GM19023 (cell line): ENCODE measurements around the gene CADM1.

ENCODE experiments used
- ATAC-seq: cut with Tn5 transposase; IDR thresholded peaks from one replicate; pipeline ENCODE4 v1.9.1; 2021; ENCODE audit warnings: mild to moderate bottlenecking, moderate library complexity; ENCODE audit not compliant: unreplicated experiment

Gene CADM1

DNA sequence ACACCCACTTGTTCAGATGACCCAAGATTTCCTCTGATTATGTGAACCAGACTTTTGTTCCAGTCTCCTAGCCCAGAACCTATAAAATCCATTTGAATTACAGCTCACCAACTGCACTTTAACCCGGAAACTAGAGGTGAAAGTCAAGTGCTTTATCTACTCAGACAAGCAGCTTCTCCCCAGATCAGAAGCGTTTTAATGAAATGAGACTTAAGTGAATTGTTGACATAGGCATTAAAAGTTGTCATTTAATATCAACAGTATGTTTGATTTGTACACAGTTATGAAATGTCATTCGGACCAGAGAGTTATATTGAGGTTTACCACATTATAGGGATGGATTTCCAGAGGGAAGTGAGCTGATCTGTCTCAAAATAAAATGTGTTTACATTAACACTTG lies 52.0 kb downstream of the CADM1 start:
- ATAC-seq = no peak

DNA sequence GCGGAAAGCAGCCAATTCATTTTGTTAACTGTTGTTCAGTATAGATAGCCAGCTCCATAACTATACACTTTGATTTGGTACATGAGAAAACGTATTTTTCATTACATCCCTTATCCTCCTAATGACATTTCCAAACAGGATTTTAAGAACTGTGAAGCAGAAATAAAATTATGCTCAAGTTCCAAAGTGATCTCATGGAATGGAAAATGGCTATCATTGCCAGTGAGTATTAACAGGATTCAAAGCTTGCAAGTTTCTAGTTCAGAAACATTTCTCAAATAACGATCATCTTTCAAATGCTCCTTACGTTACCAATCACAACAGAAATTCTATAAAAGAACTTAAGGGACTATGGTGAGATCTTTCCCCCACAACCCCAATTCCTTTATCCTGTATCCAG lies 53.7 kb downstream of the CADM1 start:
- no peak for ATAC-seq

DNA sequence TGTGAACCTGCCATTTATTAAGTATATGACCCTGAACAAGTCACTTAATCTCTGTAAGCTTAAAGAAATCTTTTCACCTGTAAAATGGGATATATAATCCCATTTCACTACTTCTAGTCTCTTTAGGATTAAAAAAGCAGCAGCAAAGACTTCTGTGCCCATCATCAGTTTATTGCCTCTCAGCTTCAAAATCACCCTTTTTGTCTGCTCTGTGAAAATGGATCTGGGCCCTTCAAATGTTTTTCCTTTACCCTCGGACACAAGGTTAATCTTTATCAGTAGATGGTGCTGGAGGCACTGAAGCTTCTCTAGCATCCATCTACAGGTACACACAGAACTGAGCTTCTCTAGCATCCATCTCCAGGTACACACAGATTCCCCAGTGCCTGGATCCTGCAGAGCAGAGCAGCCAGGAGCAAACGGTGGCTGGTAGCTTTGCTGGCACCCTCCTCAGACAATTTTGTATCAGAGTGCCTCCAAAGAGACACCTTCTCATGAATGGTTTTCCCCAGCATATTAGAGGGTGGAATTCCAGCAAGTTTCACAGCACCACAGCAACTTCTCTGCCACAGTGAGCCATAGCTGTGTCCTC lies 56.8 kb downstream of the CADM1 start:
- ATAC-seq = no peak

DNA sequence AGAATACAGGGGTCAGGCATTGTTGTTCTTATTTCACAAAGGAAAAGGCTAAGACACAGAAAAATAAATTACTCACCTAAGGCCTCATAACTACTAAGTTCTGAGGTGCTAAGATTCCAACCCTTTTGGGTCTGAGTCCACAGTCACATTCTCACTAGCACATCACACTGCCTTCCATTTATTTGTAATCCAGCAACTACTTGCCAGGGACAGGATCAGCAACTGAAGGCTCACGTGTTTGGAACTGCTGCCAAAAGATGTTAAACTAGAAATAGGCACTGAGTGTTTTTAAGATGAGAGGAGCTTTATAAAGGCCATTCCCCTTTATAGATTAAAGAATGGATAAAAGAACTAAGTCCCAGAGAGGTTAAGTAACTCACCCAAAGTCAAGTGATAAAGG lies 58.0 kb downstream of the CADM1 start:
- ATAC-seq = no peak

DNA sequence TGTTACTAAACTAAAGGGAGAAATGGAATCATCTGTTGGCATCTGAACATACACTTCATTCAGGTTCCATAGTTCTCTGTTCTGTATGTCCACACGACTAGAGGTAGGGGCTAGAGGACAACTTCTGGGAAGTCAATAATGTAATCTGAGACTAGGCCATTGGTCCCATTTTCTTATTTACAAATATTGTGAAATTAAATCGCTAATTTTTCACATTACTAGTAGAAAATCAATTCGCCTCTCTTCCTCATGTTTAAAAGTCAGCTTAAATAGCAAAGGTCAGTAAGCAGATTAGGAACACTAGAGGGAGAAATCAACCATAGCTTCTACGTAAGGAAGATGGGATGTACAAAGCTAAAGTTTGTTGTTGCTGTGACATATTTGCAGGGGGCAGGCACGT lies 59.7 kb downstream of the CADM1 start:
- ATAC-seq = no peak

DNA sequence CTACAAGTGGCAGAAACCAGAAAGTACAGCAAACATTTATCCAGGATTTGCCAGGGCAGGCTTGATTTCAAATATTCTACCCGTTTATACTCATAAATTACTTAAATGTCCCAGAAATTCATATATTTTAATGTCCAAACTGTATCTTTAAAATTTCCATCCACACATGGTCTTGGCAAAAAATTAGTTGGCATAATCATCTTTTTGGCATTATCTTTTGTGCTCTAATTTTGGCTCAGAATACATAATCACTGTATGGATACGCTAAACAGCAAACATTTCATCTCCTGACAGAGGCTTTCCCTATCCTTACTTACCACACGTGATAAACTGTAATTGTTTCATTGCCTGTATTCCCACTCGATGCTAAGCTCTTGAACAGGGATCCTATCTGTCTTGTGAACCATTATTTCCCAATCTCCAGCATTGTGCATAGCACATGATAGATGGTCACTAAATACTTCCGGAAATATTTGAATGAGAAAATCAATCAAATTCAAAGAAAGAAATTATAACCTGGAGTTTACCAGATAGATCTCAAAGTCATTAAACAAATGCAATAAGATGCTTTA lies 64.2 kb downstream of the CADM1 start:
- ATAC-seq = no peak

DNA sequence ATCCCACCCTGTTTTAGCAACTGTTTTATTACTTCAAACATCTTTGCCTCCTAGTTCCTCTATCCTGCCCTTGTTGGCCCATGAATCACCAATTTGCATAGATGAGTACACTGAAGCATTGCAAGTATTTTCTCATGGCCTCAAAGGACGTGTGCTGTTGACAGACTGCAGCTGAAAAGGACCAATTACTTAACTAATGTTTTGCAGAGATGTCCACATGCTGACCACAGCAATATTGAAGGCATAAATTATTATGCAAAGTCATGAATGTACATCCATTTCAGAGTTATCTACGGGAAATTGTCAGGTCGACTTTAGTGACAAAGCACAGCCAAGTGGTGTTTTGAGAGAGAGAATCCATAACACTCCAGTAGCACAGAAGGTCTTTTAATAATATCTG lies 64.8 kb downstream of the CADM1 start:
- no peak for ATAC-seq

DNA sequence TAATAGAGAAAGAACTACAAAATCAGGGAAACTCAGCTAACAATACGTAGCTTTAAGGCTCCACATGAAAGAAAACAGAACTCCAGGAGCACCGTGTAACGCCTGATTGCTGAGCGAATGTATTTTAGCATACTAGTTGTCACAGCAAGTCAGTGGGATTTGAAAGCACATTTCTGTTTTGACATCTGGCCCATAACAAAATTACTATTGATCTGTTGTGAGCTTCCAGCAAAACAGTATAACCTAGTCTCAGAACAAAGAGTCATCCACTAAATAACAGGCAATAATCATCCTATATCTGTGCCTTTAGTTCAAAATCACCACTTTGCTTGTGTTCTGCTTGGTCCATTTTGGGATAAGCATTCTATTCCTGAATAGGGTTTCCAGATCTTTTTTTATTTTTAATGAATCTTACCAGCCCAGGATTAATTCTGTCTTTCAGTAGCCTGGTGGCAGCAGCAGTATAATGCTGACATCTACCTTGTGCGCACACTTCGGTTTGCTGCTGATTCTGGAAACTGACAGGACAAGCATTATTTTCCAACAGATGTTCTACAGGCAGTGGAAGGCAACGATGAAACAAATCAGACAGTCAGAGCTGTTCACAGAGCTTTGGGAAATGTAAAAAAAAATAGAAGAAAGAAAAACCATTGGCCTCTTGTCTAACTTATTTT lies 66.2 kb downstream of the CADM1 start:
- ATAC-seq = no peak

DNA sequence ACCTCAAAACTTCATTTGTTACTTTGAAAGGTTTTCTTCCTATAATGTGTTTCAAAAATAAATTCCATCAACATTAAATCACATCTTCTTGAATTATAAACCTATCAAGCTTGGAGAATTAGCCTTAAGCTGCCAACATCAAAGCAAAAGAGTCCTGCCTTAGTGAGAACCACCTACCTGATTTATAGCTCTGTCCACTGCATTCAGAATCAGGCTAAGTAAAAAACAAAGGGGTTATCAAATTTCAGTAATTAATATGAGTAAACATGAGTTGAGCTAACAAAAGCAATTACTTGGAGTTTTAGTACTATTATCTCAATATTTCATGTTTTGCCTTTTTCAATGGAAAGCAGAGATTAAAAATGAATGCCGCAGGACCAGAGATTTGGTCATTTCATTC lies 73.9 kb downstream of the CADM1 start:
- ATAC-seq = no peak

DNA sequence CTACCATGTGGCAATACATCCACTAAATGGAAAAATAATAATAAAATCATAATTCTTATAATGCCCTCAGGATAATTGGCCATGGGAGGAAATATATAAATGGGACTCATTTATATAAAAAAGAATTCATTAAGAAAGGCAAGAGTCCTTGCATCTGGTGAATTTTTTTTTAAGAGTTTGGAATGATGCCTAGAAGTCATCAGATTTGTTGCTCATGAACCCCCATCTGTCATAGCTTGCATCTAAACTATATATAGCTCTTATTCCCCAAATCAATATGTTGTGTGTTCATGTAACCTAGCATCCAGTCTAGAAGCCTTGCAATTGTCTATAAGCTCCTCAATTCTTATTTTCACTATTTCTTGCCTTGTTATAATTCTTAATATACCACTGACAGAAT lies 75.9 kb downstream of the CADM1 start:
- ATAC-seq = no peak

DNA sequence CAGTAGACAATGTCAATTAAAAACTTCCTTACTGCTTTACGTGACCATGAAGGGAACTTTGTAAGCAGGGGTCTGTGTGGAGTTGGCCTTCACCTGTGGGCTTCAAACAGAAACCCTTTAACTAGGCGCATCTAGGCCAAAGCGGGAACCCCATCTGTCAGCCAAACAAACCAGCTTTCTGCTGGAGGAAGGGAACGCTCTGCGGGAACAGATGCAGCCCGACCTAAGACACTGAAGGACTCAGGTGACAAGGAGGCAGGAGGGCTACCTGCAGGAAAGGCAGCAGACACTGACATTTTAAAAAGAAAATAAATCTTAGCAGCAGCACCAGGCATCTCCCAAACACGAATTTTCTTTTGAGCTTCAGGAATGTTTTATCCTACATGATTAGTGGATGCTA lies 78.4 kb downstream of the CADM1 start:
- ATAC-seq = no peak

DNA sequence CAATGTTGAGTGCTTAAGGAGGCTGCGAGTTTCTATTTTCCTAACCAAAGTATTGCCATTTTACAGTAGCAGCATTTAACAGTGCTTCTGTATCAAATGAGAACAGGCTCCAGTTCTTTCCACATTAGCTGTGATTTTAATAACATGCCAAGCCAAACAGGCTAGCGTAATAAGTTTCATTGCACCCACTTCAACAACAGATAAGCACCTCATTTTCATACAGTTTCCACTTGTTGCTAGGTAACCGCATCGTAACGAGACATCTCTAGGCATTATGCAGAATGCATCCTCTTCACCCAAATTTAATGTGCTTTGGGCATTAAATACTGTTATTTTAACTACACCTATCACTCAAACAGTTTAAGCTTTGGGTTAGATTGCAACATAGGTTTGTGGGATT lies 79.0 kb downstream of the CADM1 start:
- ATAC-seq = no peak

DNA sequence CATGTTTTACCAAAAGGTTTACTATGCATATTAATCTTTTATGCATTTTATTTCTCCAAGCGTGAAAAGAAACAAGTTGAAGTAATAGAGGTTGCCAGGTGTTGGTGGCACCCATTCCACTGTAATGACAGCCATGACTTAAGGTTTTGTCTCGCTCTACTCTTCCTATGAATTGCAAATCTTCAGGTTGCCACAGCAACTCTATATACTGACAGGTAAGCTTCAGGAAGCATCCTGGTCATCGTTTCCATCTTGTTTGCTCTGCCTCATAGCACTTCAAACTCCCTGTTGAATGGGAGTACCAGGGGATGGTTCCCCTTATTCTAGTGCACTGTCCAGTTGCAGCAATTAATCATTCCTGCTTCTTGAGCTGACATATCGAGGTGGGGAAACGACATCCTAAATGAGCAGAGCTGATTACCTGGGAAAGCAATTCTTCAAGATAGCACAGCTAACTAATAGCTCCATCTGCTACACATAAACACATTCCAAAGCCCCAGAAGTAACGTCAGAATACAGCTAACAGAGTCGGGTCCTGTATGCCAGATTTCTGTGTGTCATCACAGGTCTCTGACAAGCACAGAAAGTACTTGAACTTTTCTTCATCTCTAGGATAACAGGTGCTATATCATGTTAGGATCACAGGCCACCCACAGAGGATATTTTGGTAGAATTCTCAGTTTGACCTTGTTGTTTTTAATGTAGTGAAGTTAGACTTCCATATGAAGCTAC lies 80.3 kb downstream of the CADM1 start:
- no peak for ATAC-seq

DNA sequence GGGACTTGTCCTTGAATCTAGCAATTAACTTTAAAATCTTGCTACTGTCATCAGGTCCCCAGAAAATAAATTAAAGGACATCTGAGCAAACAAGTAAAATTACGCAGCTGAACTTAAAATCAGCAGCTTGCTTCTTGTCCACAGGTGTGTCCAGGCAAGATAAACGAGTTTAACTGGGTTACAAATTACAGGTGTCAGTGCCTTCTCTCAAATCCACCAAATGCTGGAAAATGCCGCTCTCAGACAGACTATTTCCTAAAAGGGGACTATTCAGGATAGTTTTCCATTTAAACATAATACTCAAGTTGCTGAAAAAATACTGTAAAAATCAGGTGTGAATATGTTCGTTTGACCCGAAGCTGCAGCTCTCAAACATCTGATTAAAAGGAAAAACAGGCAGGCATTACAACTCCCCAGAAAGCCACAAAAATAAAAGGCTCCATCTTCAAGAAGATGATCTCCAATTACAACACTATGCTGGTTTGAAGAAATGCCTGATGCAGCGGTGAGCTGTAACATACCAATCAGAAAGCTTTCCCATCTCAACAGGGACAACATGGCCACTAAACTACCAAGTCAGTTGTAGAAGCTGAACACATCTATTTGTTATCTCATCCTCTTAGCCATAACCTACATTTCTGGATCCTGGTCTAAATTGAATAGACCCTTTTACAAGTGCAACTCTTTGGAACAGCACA lies 82.1 kb downstream of the CADM1 start:
- ATAC-seq = no peak

DNA sequence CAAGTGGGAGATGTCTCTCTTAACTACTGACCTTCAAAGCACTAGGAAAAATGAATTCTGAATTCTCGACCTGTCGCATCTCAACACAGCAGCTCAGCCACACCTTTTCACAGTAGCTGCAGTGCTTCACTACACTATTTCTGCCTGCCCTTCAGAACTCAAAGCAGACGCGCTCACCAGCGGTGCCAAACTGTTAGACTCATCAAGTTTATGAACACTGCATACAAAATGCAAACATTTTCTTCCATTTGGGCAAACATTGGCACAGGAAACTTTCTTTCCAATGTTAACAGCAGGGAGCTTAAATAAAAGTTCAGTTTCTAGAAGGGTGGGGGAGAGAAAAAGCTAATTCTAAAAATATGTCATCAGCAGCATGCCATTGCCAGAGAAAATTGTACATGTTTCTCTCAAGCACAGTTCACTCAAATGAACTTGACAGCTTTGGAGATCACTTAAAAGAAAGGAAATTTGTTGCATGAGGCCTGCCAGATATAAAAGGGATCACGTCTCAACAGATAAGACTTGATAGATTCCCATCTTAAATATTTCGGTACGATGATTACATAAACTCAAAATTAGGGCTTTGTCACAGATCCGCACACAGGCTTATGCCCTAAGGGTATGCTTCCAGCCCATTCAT lies 82.7 kb downstream of the CADM1 start:
- no peak for ATAC-seq

DNA sequence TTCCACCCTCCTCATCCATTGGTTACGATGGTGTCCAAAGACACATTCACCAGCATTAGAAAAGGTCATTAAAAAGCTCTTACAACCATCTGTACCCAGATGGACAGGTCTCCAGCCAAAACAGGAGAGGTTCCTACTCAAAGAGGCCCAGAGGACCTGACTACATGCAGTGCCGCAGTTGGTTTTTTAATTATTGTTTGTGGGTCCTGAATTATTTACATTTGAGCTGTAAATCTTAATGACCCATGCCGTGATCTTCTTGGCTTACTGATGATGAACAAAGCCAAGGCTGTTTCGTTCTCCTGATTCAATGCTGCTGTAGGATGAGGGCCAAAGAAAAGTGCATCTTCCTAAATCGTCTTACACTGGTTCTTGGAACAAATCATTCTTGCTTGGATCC lies 83.7 kb downstream of the CADM1 start:
- ATAC-seq = no peak

DNA sequence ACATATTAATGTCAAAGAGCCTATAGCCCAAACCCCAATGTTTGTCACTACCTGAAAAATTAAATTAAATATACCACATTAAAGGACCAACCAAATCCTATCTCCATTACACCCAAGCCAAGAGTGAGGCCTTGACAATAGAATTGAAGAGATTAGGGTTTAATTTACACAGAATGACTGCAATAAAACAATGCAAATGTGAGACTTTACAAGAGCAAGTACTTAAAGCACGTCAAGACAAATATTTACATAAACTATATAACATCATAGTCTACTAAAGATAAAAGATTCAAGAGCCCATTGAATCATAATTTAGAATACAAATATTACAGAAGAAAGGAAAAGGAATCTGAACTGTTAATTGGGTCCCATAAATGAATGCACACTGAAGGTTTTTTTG lies 85.6 kb downstream of the CADM1 start:
- no peak for ATAC-seq

DNA sequence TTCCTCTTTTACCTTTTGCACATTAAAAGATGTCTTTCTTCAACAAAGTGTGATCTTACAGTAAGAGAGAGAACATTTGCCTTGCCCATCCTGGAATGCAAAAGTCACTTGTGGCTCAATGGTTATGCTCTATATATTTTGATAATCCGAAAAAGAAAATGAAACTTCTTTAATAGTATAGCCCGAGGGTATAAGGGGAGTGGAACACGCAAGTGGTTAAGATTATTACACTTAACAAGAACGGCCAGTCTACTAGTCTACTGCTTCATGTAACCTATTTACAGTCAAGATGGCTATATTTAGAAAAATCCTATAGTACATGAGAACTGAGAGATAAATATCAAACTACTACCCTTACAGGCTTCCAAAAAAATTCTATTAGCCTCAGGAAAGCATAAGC lies 86.1 kb downstream of the CADM1 start:
- no peak for ATAC-seq

DNA sequence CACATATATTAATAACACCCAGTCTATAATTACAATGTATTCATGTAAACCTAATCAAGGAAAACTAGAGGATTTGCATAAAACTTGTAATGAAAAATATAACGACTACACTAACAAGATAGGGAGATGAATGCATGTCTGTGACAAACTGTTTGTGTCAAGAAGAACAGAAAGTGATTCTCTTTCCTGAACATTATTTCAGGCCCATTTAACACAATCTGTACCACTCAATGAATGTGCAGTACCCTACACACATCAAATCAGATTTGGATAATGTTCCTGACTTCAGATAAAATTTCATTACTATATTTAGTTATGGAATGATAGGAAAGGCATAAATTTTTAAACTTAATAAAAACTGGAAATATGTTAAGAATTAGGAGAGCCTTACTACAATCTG lies 93.1 kb downstream of the CADM1 start:
- ATAC-seq = no peak

DNA sequence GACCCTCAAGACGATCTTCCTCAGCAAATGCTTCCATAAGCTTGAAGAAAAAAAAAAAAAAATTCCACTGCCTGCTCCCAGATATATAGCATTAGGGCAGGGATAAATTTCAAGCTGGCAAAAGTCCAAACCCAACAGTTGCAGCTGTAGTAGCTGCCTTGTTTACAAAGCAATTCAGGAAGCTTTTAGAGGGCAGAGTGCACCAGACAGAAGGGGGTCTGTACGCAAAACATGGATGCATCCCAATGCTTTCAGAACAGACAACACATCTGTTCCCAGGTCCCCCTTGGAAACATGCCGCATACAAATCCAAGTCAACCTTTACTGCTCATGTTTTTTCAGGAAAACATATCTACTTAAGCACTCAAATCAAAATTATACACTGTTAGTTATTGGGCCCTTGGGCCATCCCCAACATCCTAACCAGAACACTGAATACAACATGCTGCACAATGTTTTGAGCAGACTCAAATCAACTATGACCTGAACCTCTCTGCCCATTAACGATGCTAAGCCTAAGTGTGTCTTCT lies 94.5 kb downstream of the CADM1 start:
- no peak for ATAC-seq
